ENCODE data around the gene TH. TPM values are rescaled to one million over a fixed set of nuclear protein-coding genes. Genes with fewer than 3 reads are reported as not detected.

The TH gene
- total and polyA plus RNA-seq, 7 donors = 0.17 TPM; not detected in 6

- Histone ChIP-seq H3K27ac (no peak overlapping the region), H3K4me3 (no peak overlapping the region), H3K27me3 (peaks cover 0 to 28% (median 25%) of the 10 kb centered on the region in 3 donors), H3K36me3 (no peaks in the 10 kb centered on the region), H3K9me3 (no peaks in the 10 kb centered on the region), H3K4me1 (no peaks in the 10 kb centered on the region)
- 42 to 69% methylated on average over 13 of the region's 13 CpGs for WGBS, 2 donors
- DNase-seq = no peak
- TF ChIP-seq EP300 (IDR thresholded peaks at IDR 0.05) = no peak
- intact Hi-C loops (cut with DNase I) = no loop called here
Observed at GRCh38 chr11:2158296-2158737, 13.3 kb downstream of the TH start.

GRCh38 chr11:2157294-2158040 is 14.1 kb downstream of the TH start:
- Histone ChIP-seq H3K27me3 (peaks cover 0 to 28% (median 25%) of the 10 kb centered on the region in 3 donors), H3K9me3 (no peaks in the 10 kb centered on the region), H3K36me3 (no peaks in the 10 kb centered on the region), H3K4me3 (no peak overlapping the region), H3K27ac (no peak overlapping the region), H3K4me1 (no peaks in the 10 kb centered on the region)
- intact Hi-C loops (cut with DNase I) = no loop called here
- WGBS, 2 donors = 65 to 79% methylated on average over 18 of the region's 18 CpGs
- no peak for TF ChIP-seq CTCF (IDR thresholded peaks at IDR 0.05)
- TF ChIP-seq POLR2A (IDR thresholded peaks at IDR 0.05) = no peak
- no peak for DNase-seq

- no peak for DNase-seq
- Histone ChIP-seq H3K4me3 (no peak overlapping the region), H3K4me1 (peaks cover 0 to 4% (median 3%) of the 10 kb centered on the region in 4 donors), H3K36me3 (no peaks in the 10 kb centered on the region), H3K9me3 (no peaks in the 10 kb centered on the region), H3K27me3 (peaks cover 0 to 25% (median 23%) of the 10 kb centered on the region in 3 donors), H3K27ac (no peak overlapping the region)
- TF ChIP-seq CTCF (IDR thresholded peaks at IDR 0.05) = peak in 3 of 4 experiments; percentile 59 to 61 (median 59)
- TF ChIP-seq POLR2AphosphoS5 (IDR thresholded peaks at IDR 0.05) = no peak
- TF ChIP-seq POLR2A (IDR thresholded peaks at IDR 0.05) = no peak
- no peak for TF ChIP-seq EP300 (IDR thresholded peaks at IDR 0.05)
- intact Hi-C loops (cut with DNase I) = no loop called here
- WGBS, 2 donors = 17 to 34% methylated on average over 19 of the region's 19 CpGs
Observed at GRCh38 chr11:2156416-2157182, 15.0 kb downstream of the TH start.

GRCh38 chr11:2155511-2155910 is 16.1 kb downstream of the TH start:
- 79 to 86% methylated on average over 29 of the region's 29 CpGs for WGBS, 2 donors
- Histone ChIP-seq H3K4me3 (no peak overlapping the region), H3K27me3 (peaks cover 0 to 29% (median 24%) of the 10 kb centered on the region in 3 donors), H3K27ac (no peak overlapping the region), H3K36me3 (no peaks in the 10 kb centered on the region), H3K4me1 (peaks cover 0 to 7% (median 6%) of the 10 kb centered on the region in 4 donors), H3K9me3 (no peaks in the 10 kb centered on the region)
- no peak for DNase-seq
- intact Hi-C loops (cut with DNase I) = no loop called here
- TF ChIP-seq POLR2A (IDR thresholded peaks at IDR 0.05) = no peak
- TF ChIP-seq CTCF (IDR thresholded peaks at IDR 0.05) = no peak
- TF ChIP-seq POLR2AphosphoS5 (IDR thresholded peaks at IDR 0.05) = no peak
- TF ChIP-seq EP300 (IDR thresholded peaks at IDR 0.05) = no peak

GRCh38 chr11:2154889-2155288 is 16.7 kb downstream of the TH start:
- H3K4me1 ChIP-seq = peaks cover 0 to 7% (median 6%) of the 10 kb centered on the region in 4 donors
- intact Hi-C loops (cut with DNase I) = loop anchor here (5.0 kb wide), 2 partner anchors 318 to 503 kb away; partner anchors contain the start of gene TNNI2
- DNase-seq = no peak
- TF ChIP-seq POLR2AphosphoS5 (IDR thresholded peaks at IDR 0.05) (no peak), POLR2A (IDR thresholded peaks at IDR 0.05) (no peak), EP300 (IDR thresholded peaks at IDR 0.05) (no peak), CTCF (IDR thresholded peaks at IDR 0.05) (no peak)
- H3K36me3 ChIP-seq = no peaks in the 10 kb centered on the region
- peaks cover 0 to 35% (median 30%) of the 10 kb centered on the region in 3 donors for H3K27me3 ChIP-seq
- H3K27ac ChIP-seq = no peak overlapping the region
- 81 to 87% methylated on average over 17 of the region's 17 CpGs for WGBS, 2 donors
- H3K4me3 ChIP-seq = no peak overlapping the region
- H3K9me3 ChIP-seq = no peaks in the 10 kb centered on the region
